Effector CD4-positive, alpha-beta T cell (primary cell): ENCODE measurements around the gene RTF1.
A peak's percentile ranks its signal among the peaks of the same experiment; 100 is the strongest.

Source experiments
- DNase-seq: peaks from one replicate; pipeline ENCODE4 v3.0.0-alpha.2; 2020

Gene RTF1

GRCh38 chr15:41490355-41490754 lies 73.5 kb downstream of the RTF1 start:
- no peak for DNase-seq

- no peak for DNase-seq
Measured at GRCh38 chr15:41491889-41492288, 75.0 kb downstream of the RTF1 start.

DNA sequence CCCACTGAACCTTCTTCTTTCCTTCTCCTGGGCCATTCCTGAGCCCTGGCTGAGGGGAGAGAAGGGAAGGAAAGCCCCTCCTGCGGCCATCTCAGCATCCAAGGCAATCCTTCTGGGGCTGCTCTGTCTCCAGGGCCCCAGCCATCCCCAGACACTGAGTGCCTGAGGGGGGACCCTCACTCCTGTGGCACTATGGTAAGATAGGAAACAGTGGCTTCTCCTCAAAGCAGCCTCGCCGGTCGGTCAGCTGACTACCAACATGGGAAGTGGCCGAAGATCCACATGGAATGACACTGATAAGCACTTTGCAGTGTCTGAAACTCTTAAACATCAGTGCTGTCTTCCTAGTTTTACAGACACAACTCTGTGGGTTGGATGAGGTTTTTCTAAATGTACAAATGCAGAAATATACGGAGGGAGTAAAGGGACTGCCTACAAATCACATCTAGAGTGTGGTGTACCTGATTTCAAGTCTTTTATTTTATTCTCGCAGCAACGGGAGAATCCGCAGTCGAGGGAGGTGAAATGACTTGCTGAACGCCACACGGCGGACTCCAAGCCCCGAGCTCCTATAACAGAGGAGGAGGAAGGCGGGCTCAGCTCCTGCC lies 75.8 kb downstream of the RTF1 start:
- DNase-seq, result no peak

DNA sequence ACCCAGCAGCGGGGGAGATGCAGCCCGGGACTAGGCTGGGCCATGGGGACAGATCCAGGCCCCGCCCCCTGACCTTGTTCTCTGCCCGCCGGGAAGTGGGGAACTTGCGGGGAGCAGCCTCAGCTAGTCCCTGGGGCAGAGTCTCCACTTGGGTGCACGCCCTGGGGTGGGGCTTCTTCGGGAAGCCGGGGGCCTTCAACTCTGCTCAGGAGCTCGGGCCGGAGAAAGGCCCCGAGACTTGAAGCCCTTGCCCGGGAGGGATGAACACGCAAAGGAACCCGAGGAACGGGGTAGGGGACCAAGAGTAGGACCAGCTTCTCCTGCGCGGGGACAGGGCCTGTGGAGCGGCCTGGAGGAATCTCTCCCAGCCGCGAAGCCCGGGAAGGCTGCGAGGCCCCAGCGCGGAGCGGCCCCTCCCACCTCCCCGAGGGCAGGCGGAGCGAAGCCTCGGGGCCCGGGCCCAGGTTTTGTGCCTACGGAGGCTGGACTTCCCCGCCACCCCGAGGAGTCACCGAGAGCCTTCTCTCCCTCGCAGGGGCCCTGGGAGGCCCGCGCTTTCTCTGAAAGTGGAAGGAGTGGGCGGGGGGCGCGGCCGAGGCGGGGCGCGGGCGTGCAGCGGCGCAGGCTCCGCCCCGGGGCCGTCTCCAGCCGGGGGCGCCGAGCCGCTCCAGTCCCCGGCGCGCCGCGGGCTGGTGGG lies 76.5 kb downstream of the RTF1 start, which contains the start of gene ITPKA:
ITPKA (plus strand) TSS at position 670 of the 697 bp plus-strand sequence. CDS start 54 bp downstream, outside the sequence.
- peak; percentile 73 for DNase-seq

DNA sequence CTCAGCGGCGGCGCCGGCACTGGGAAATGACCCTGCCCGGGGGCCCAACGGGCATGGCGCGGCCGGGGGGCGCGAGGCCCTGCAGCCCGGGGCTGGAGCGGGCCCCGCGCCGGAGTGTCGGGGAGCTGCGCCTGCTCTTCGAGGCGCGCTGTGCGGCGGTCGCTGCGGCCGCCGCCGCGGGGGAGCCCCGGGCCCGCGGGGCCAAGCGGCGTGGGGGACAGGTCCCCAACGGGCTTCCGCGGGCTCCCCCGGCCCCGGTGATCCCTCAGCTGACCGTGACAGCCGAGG lies 77.0 kb downstream of the RTF1 start:
- DNase-seq, result no peak

- no peak for DNase-seq
Measured at GRCh38 chr15:41494190-41494921, 77.5 kb downstream of the RTF1 start.

- DNase-seq, result no peak
Measured at GRCh38 chr15:41494922-41495735, 78.2 kb downstream of the RTF1 start.

GRCh38 chr15:41495736-41496599 lies 79.1 kb downstream of the RTF1 start:
- DNase-seq, result no peak

GRCh38 chr15:41498657-41499056 lies 81.8 kb downstream of the RTF1 start:
- no peak for DNase-seq

- DNase-seq, result no peak
Measured at GRCh38 chr15:41499109-41499851, 82.4 kb downstream of the RTF1 start.

- no peak for DNase-seq
Measured at GRCh38 chr15:41501191-41501917, 84.5 kb downstream of the RTF1 start.

DNA sequence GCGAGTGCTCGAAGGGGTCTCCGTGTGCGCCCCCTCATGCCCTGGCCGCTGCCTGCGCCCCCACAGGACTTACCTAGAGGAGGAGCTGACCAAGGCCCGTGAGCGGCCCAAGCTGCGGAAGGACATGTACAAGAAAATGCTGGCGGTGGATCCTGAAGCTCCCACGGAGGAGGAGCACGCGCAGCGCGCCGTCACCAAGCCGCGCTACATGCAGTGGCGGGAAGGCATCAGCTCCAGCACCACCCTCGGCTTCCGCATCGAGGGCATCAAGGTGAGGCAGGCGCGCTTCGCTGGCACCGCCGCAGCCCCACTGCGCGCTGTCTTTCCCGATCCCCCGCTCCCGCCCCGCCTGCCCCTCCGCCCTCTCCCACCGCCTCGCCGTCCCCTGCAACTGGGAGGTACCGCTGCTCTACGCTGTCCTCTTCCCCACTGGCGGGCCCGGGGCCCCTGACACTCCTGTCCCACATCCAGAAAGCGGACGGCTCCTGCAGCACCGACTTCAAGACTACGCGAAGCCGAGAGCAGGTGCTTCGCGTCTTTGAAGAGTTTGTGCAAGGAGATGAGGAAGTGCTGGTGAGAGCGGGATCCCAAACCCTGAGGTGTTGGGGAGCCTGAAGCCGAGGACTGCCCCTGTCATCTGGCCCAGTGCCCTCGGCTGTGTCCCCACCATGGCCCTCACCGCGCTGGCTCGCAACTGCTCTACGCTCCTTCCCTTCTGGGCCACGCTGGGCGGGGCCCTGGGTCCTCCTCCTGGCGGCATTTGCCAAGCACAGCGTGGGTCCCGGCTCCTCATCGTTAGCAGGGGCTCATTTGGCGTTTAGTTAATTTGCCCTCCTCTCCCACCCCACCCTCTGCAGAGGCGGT lies 85.3 kb downstream of the RTF1 start:
- peak; percentile 32 for DNase-seq

DNA sequence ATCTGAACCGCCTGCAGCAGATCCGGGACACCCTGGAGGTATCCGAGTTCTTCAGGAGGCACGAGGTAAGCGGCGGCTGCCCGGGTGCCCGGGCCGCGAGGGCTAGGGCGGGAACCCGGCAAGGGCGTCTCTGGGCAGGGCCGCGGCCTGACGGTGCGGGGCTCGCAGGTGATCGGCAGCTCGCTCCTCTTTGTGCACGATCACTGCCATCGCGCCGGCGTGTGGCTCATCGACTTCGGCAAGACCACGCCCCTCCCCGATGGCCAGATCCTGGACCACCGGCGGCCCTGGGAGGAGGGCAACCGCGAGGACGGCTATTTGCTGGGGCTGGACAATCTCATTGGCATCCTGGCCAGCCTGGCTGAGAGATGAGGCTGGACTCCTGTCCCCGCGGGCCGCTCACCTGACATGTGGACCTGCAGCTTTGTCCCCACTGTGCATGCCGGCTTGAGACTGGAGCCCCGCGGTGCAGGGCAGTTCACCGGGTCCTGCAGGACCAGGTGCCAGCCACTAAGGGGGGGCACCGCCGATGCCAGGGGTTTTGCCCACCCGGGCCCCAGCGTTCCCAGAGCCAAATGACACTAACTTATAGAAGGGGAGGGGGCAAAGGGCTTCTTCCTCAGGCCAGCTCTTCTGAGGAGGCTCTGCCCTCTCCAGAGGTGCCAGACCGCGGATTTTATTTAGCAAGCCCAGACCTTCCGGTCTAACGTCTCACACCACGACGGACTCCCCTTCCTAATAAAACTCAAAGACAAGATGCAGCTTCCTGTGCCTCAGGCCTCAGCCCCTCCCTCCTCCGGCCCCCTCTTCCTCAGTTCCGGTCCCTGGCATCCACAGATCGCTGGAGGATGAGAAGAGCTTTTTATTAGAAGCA lies 86.1 kb downstream of the RTF1 start:
- no peak for DNase-seq

GRCh38 chr15:41503669-41504010 lies 86.7 kb downstream of the RTF1 start:
- DNase-seq, result no peak

DNA sequence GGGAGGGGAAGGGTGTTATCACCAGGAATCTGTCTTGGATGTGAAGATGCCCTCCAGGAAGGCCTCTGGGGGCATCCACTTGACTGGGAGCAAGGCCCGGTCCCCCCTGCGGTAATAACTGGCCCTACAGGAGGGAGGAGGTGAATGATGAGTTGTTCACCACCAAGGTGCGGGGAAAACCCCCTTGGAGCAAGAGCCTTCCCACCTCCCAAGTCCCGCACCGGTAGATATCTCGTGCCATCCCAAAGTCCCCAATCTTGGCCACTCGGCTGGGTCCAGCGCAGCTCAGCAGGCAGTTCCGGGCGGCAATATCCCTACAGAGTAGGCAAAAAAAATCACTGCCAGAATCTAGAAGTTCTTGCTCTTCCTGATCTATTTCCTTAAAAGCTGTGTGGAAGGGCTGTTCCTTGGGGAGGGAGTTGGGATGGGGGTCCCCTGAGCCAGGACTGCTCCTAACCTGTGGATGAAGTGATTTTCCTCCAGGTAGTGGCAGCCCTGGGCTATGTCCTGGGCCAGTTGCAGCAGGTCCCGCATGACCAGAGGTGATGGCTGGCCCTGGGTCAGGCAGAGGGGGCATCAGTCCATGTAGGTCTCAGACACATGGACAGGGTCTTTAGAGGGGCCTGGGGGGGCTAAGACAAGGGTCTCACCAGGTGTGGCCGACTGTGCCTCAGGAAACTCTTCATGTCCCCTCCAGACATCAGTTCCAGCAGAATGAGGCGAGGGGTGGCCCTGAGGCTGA lies 88.0 kb downstream of the RTF1 start:
- no peak for DNase-seq

DNA sequence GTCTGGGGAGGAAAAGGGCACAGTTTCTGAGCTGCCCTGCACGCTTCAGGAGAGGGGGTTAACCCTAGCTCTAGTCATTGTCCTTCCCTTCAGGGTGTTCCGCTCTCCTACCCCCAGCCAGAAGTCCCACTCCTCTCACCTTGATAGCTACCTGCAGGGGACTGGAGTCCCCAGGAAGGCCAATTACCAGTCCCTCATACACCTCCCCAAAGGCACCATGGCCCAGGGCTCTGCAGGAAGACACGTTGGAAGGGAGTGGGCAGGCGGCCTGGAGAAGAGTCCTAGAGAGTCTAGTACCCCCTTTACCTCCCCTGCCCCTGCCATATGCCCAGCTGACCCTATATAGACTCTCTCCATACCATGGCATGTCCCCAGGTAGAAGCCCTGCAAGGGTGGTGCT lies 88.9 kb downstream of the RTF1 start:
- no peak for DNase-seq

- DNase-seq, result no peak
Measured at GRCh38 chr15:41506796-41507341, 90.0 kb downstream of the RTF1 start.

GRCh38 chr15:41507820-41508290 lies 91.0 kb downstream of the RTF1 start:
- no peak for DNase-seq
